Amygdala (tissue), 56 donors: ENCODE results near the gene SPINK14.
A peak's percentile ranks its signal among the peaks of the same experiment; 100 is the strongest.

ENCODE experiments used
- DNase-seq, 56 donors: peaks; one replicate each; lab custom pipeline; 2025; lab: John Stamatoyannopoulos, UW

SPINK14 gene

GRCh38 chr5:148191010-148191409 lies 22.7 kb downstream of the SPINK14 start:
- DNase-seq: no peak

- DNase-seq: no peak
Observed at GRCh38 chr5:148193202-148193601, 24.9 kb downstream of the SPINK14 start.

- no peak for DNase-seq
Observed at GRCh38 chr5:148201151-148201550, 32.8 kb downstream of the SPINK14 start.

- no peak for DNase-seq
Observed at GRCh38 chr5:148202531-148203203, 34.3 kb downstream of the SPINK14 start, which contains the start of gene SPINK6. SPINK6 (plus strand) TSS chr5:148203042; CDS start chr5:148203097, 55 bp downstream.

GRCh38 chr5:148205044-148205806 lies 36.9 kb downstream of the SPINK14 start:
- DNase-seq: no peak

- no peak for DNase-seq
Observed at GRCh38 chr5:148205865-148206264, 37.5 kb downstream of the SPINK14 start.

- DNase-seq: peak in 1 of 56 donors; percentile 0
Observed at GRCh38 chr5:148206620-148207019, 38.3 kb downstream of the SPINK14 start.

- DNase-seq: no peak
Observed at GRCh38 chr5:148208226-148208625, 39.9 kb downstream of the SPINK14 start.

- no peak for DNase-seq
Observed at GRCh38 chr5:148209151-148209770, 40.9 kb downstream of the SPINK14 start.

GRCh38 chr5:148214665-148215185 lies 46.4 kb downstream of the SPINK14 start:
- DNase-seq: no peak

GRCh38 chr5:148221508-148221907 lies 53.2 kb downstream of the SPINK14 start:
- DNase-seq: no peak

GRCh38 chr5:148224117-148224742 lies 55.9 kb downstream of the SPINK14 start:
- no peak for DNase-seq
